ENCODE results near the gene MANSC1.

- TF ChIP-seq CTCF (conservative IDR thresholded peaks at IDR 0.05 in 1 of 2, IDR thresholded peaks at IDR 0.05 in 1 of 2; ENCODE audit: extremely low read depth in 1 of 2, insufficient read depth in 1 of 2, low read depth in 1 of 2, low read length in 2 of 2) (no peak), EZH2 (IDR thresholded peaks at IDR 0.05; ENCODE audit: borderline replicate concordance, low read length) (no peak)
Observed at GRCh38 chr12:12364787-12365445, 14.9 kb upstream of the MANSC1 start.
